Measurements from ENCODE around the gene CPED1. TPM values are rescaled to one million over a fixed set of nuclear protein-coding genes. Genes with fewer than 3 reads are reported as not detected.

The CPED1 gene
- total RNA-seq, 2 donors from 2014 or later, result not detected

- no peaks in the 10 kb centered on the region for H3K9me3 Mint-ChIP-seq
- no peak for DNase-seq (ENCODE audit: low spot score in 2 of 2)
- no peak overlapping the region for H3K27ac Mint-ChIP-seq
- H3K36me3 Mint-ChIP-seq, result no peaks in the 10 kb centered on the region
- ATAC-seq, result no peak
These were observed 91.1 kb downstream of the CPED1 start for GRCh38 chr7:121079425-121080169.

GRCh38 chr7:121080257-121080912 is 91.9 kb downstream of the CPED1 start:
- ATAC-seq, result no peak

GRCh38 chr7:121080913-121081326 is 92.4 kb downstream of the CPED1 start:
- DNase-seq (ENCODE audit: low spot score in 2 of 2), result no peak
- no peak for ATAC-seq
- no peaks in the 10 kb centered on the region for H3K36me3 Mint-ChIP-seq
- H3K27ac Mint-ChIP-seq, result no peak overlapping the region
- H3K9me3 Mint-ChIP-seq, result no peaks in the 10 kb centered on the region

More at GRCh38 chr7:121080257-121080912, 91.9 kb downstream of the CPED1 start:
- no peaks in the 10 kb centered on the region for H3K36me3 Mint-ChIP-seq
- H3K9me3 Mint-ChIP-seq, result no peaks in the 10 kb centered on the region
- H3K27ac Mint-ChIP-seq, result no peak overlapping the region
- no peak for DNase-seq (ENCODE audit: low spot score in 2 of 2)

- H3K36me3 Mint-ChIP-seq, result no peaks in the 10 kb centered on the region
- DNase-seq (ENCODE audit: low spot score in 2 of 2), result no peak
- ATAC-seq, result peak; percentile 56 to 90
- no peak overlapping the region for H3K27ac Mint-ChIP-seq
- no peaks in the 10 kb centered on the region for H3K9me3 Mint-ChIP-seq
These were observed 92.9 kb downstream of the CPED1 start for GRCh38 chr7:121081327-121081936.

GRCh38 chr7:121082400-121083101 is 94.0 kb downstream of the CPED1 start:
- ATAC-seq, result no peak

GRCh38 chr7:121083138-121083789 is 94.8 kb downstream of the CPED1 start:
- Mint-ChIP-seq H3K9me3 (no peaks in the 10 kb centered on the region), H3K36me3 (no peaks in the 10 kb centered on the region), H3K27ac (no peak overlapping the region)
- ATAC-seq, result no peak
- no peak for DNase-seq (ENCODE audit: low spot score in 2 of 2)

More at GRCh38 chr7:121082400-121083101, 94.0 kb downstream of the CPED1 start:
- Mint-ChIP-seq H3K36me3 (no peaks in the 10 kb centered on the region), H3K9me3 (no peaks in the 10 kb centered on the region), H3K27ac (no peak overlapping the region)
- no peak for DNase-seq (ENCODE audit: low spot score in 2 of 2)

GRCh38 chr7:121083790-121084251 is 95.3 kb downstream of the CPED1 start:
- ATAC-seq (no peak), DNase-seq (ENCODE audit: low spot score in 2 of 2) (no peak)
- H3K9me3 Mint-ChIP-seq, result no peaks in the 10 kb centered on the region
- no peaks in the 10 kb centered on the region for H3K36me3 Mint-ChIP-seq
- H3K27ac Mint-ChIP-seq, result no peak overlapping the region

GRCh38 chr7:121084256-121084655 is 95.7 kb downstream of the CPED1 start:
- no peak for ATAC-seq
- DNase-seq (ENCODE audit: low spot score in 2 of 2), result no peak
- Mint-ChIP-seq H3K36me3 (no peaks in the 10 kb centered on the region), H3K9me3 (no peaks in the 10 kb centered on the region), H3K27ac (no peak overlapping the region)

GRCh38 chr7:121084748-121085336 is 96.3 kb downstream of the CPED1 start:
- H3K9me3 Mint-ChIP-seq, result no peaks in the 10 kb centered on the region
- DNase-seq (ENCODE audit: low spot score in 2 of 2) (no peak), ATAC-seq (no peak)
- no peaks in the 10 kb centered on the region for H3K36me3 Mint-ChIP-seq
- H3K27ac Mint-ChIP-seq, result no peak overlapping the region

- Mint-ChIP-seq H3K27ac (no peak overlapping the region), H3K36me3 (no peaks in the 10 kb centered on the region), H3K9me3 (no peaks in the 10 kb centered on the region)
- DNase-seq (ENCODE audit: low spot score in 2 of 2) (no peak), ATAC-seq (no peak)
These were observed 97.4 kb downstream of the CPED1 start for GRCh38 chr7:121085922-121086321.

GRCh38 chr7:121088870-121089269 is 100.4 kb downstream of the CPED1 start:
- no peak for ATAC-seq
- H3K27ac Mint-ChIP-seq, result no peak overlapping the region
- no peak for DNase-seq (ENCODE audit: low spot score in 2 of 2)
- no peaks in the 10 kb centered on the region for H3K36me3 Mint-ChIP-seq
- H3K9me3 Mint-ChIP-seq, result no peaks in the 10 kb centered on the region

- Mint-ChIP-seq H3K27ac (no peak overlapping the region), H3K36me3 (no peaks in the 10 kb centered on the region), H3K9me3 (no peaks in the 10 kb centered on the region)
- no peak for ATAC-seq
- no peak for DNase-seq (ENCODE audit: low spot score in 2 of 2)
These were observed 106.3 kb downstream of the CPED1 start for GRCh38 chr7:121094829-121095228.

GRCh38 chr7:121097577-121097976 is 109.1 kb downstream of the CPED1 start:
- ATAC-seq (no peak), DNase-seq (ENCODE audit: low spot score in 2 of 2) (no peak)
- Mint-ChIP-seq H3K27ac (no peak overlapping the region), H3K36me3 (no peaks in the 10 kb centered on the region), H3K9me3 (no peaks in the 10 kb centered on the region)

GRCh38 chr7:121099572-121099971 is 111.1 kb downstream of the CPED1 start:
- no peaks in the 10 kb centered on the region for H3K9me3 Mint-ChIP-seq
- ATAC-seq (no peak), DNase-seq (ENCODE audit: low spot score in 2 of 2) (no peak)
- no peaks in the 10 kb centered on the region for H3K36me3 Mint-ChIP-seq
- no peak overlapping the region for H3K27ac Mint-ChIP-seq

GRCh38 chr7:121101083-121101482 is 112.6 kb downstream of the CPED1 start:
- H3K9me3 Mint-ChIP-seq, result no peaks in the 10 kb centered on the region
- no peak overlapping the region for H3K27ac Mint-ChIP-seq
- H3K36me3 Mint-ChIP-seq, result no peaks in the 10 kb centered on the region
- DNase-seq (ENCODE audit: low spot score in 2 of 2) (no peak), ATAC-seq (no peak)

GRCh38 chr7:121101621-121102020 is 113.1 kb downstream of the CPED1 start:
- Mint-ChIP-seq H3K9me3 (no peaks in the 10 kb centered on the region), H3K27ac (no peak overlapping the region), H3K36me3 (no peaks in the 10 kb centered on the region)
- ATAC-seq (no peak), DNase-seq (ENCODE audit: low spot score in 2 of 2) (no peak)

Measured in activated naive CD4-positive, alpha-beta T cell treated with anti-CD3 and anti-CD28 coated beads, Interleukin-2, amount 50 U/mL, for 72 hours (primary cell).